Choroid plexus epithelial cell (primary cell): ENCODE data around the gene JAK2.

ENCODE experiments used
- DNase-seq: peaks from one replicate; pipeline ENCODE4 v3.0.0-alpha.2; 2010; ENCODE audit warnings: low read depth
- H3K4me3 ChIP-seq: 2 replicates; pipeline ENCODE4 v1.5.1; 2011; ENCODE audit warnings: low read depth, mild to moderate bottlenecking, control low read depth, low read length, moderate library complexity
- CTCF ChIP-seq: conservative IDR thresholded peaks from 2 replicates; pipeline ENCODE4 v1.5.1; 2011; ENCODE audit warnings: low read depth, mild to moderate bottlenecking, control low read depth, inconsistent platforms, low read length, moderate library complexity

The JAK2 gene

GRCh38 chr9:4986783-4987182 is 1.7 kb downstream of the JAK2 start:
- TF ChIP-seq CTCF = no peak
- no peak for DNase-seq
- H3K4me3 ChIP-seq = peak overlapping the region; percentile 81

GRCh38 chr9:4987961-4988421 is 2.9 kb downstream of the JAK2 start:
- DNase-seq = peak; percentile 81
- H3K4me3 ChIP-seq = peak overlapping the region; percentile 24
- peak; percentile 78 for TF ChIP-seq CTCF

- no peak for TF ChIP-seq CTCF
- DNase-seq = no peak
- H3K4me3 ChIP-seq = no peak overlapping the region
These were observed 7.8 kb downstream of the JAK2 start for GRCh38 chr9:4992872-4993271.

GRCh38 chr9:4994166-4994890 is 9.3 kb downstream of the JAK2 start:
- no peak for TF ChIP-seq CTCF
- H3K4me3 ChIP-seq = no peak overlapping the region
- DNase-seq = no peak

GRCh38 chr9:4997196-4997595 is 12.1 kb downstream of the JAK2 start:
- no peak for TF ChIP-seq CTCF
- DNase-seq = no peak
- H3K4me3 ChIP-seq = no peak overlapping the region

GRCh38 chr9:4997631-4998030 is 12.6 kb downstream of the JAK2 start:
- no peak overlapping the region for H3K4me3 ChIP-seq
- DNase-seq = no peak
- TF ChIP-seq CTCF = no peak

GRCh38 chr9:5002811-5003210 is 17.7 kb downstream of the JAK2 start:
- no peak for TF ChIP-seq CTCF
- DNase-seq = peak; percentile 13
- no peak overlapping the region for H3K4me3 ChIP-seq
